Vagina (tissue), 2 donors: ENCODE measurements around the gene CUEDC1.

Source experiments
- CTCF ChIP-seq, 3 experiments: fragments of 450-650 bp in 2 of 3; fragments of 200-600 bp in 1 of 3; sonication (generic) in 1 of 3; IDR thresholded peaks; one replicate each; pipeline ENCODE4 v1.5.1; 2017 to 2019; ENCODE audit warnings: antibody characterized with exemption in 3 of 3, mild to moderate bottlenecking in 2 of 3, moderate library complexity in 2 of 3
- POLR2A ChIP-seq, 2 donors: fragments of 450-650 bp; IDR thresholded peaks; one replicate each; pipeline ENCODE4 v1.6.1; 2017; ENCODE audit warnings: antibody characterized with exemption in 2 of 2, mild to moderate bottlenecking in 2 of 2, moderate library complexity in 2 of 2
- POLR2AphosphoS5 ChIP-seq, 2 donors: sonication (generic); formaldehyde crosslinking; IDR thresholded peaks; one replicate each; pipeline ENCODE4 v1.9.0; 2017; ENCODE audit warnings: antibody characterized with exemption in 2 of 2, mild to moderate bottlenecking in 2 of 2, low read depth in 1 of 2; ENCODE audit not compliant: insufficient read depth in 1 of 2

- TF ChIP-seq CTCF (IDR thresholded peaks at IDR 0.05) (no peak), POLR2A (IDR thresholded peaks at IDR 0.05) (no peak), POLR2AphosphoS5 (IDR thresholded peaks at IDR 0.05; ENCODE audit: insufficient read depth in 1 of 2, low read depth in 1 of 2) (peak in 1 of 2 donors; percentile 62)
Measured at GRCh38 chr17:57986841-57987580, 31.8 kb upstream of the CUEDC1 start.
